SU-DHL-6 (cell line): ENCODE data around the gene TMEM117.

Source experiments
- H2AFZ ChIP-seq: fragments of 200-600 bp; sonication (generic); 2 replicates; pipeline ENCODE4 v1.6.1; 2014; ENCODE audit warnings: low read depth, mild to moderate bottlenecking, moderate library complexity, mixed read lengths, antibody characterized with exemption, low read length; ENCODE audit not compliant: severe bottlenecking
- H3F3A ChIP-seq: fragments of 200-600 bp; shearing (Covaris generic); 2 replicates; pipeline ENCODE4 v1.6.0; 2016; ENCODE audit warnings: antibody characterized with exemption, mild to moderate bottlenecking; ENCODE audit not compliant: insufficient read depth
- H3K27ac ChIP-seq: fragments of 200-600 bp; sonication (generic); 2 replicates; pipeline ENCODE4 v1.5.1; 2016; ENCODE audit warnings: low read depth, mild to moderate bottlenecking, low read length, moderate library complexity, mixed read lengths
- H3K27me3 ChIP-seq: fragments of 200-600 bp; sonication (generic), shearing (Covaris generic); 2 replicates; pipeline ENCODE4 v1.6.0; 2014; ENCODE audit warnings: mild to moderate bottlenecking, low read length
- H3K36me3 ChIP-seq: fragments of 200-600 bp; sonication (generic); 2 replicates; pipeline ENCODE4 v1.6.1; 2014; ENCODE audit warnings: mild to moderate bottlenecking, low read length, mixed read lengths
- H3K4me2 ChIP-seq: fragments of 300-600, 200-600 bp; shearing (Covaris generic), sonication (generic); 2 replicates; pipeline ENCODE4 v1.6.0; 2014; ENCODE audit warnings: low read length, low read depth, mild to moderate bottlenecking; ENCODE audit not compliant: poor library complexity, severe bottlenecking
- H3K4me3 ChIP-seq: fragments of 200-600 bp; sonication (generic); 2 replicates; pipeline ENCODE4 v1.5.1; 2014; ENCODE audit warnings: antibody characterized with exemption, low read length, mild to moderate bottlenecking, mixed read lengths; ENCODE audit not compliant: insufficient read depth, poor library complexity, severe bottlenecking
- H3K79me2 ChIP-seq: fragments of 200-600 bp; sonication (generic); 2 replicates; pipeline ENCODE4 v1.6.1; 2014; ENCODE audit warnings: mild to moderate bottlenecking, low read length, moderate library complexity; ENCODE audit not compliant: insufficient read depth
- H3K9ac ChIP-seq: fragments of 200-600 bp; sonication (generic); 2 replicates; pipeline ENCODE4 v1.7.0; 2014; ENCODE audit warnings: mild to moderate bottlenecking, low read length
- H3K9me2 ChIP-seq: fragments of 200-600 bp; sonication (generic); replicated peaks from 2 replicates; pipeline ENCODE4 v1.6.1; 2014; ENCODE audit warnings: low read length; ENCODE audit not compliant: insufficient read depth
- H3K9me3 ChIP-seq: fragments of 200-600 bp; sonication (generic); 2 replicates; pipeline ENCODE4 v1.6.1; 2014; ENCODE audit warnings: low read length, mixed read lengths; ENCODE audit not compliant: insufficient read depth
- H4K20me1 ChIP-seq: fragments of 200-600 bp; sonication (generic); 2 replicates; pipeline ENCODE4 v1.6.1; 2014; ENCODE audit warnings: low read depth, mild to moderate bottlenecking, antibody characterized with exemption, low read length, moderate library complexity, mixed read lengths
- CTCF ChIP-seq: fragments of 200-600 bp; sonication (generic); IDR thresholded peaks from one replicate; pipeline ENCODE4 v1.5.1; 2017; ENCODE audit warnings: antibody characterized with exemption, mild to moderate bottlenecking, low read length, moderate library complexity; ENCODE audit not compliant: insufficient read depth, poor library complexity, severe bottlenecking
- EZH2phosphoT487 ChIP-seq: fragments of 200-600 bp; sonication (generic), shearing (Covaris generic); conservative IDR thresholded peaks from 2 replicates; pipeline ENCODE4 v1.6.1; 2018; ENCODE audit warnings: mild to moderate bottlenecking, antibody characterized with exemption, low read length, moderate library complexity, mixed read lengths

TMEM117 gene

GRCh38 chr12:44225149-44225510, 389.2 kb downstream of the TMEM117 start:
- no peaks in the 10 kb centered on the region for H3K27me3 ChIP-seq
- H3F3A ChIP-seq, result no peaks in the 10 kb centered on the region
- H2AFZ ChIP-seq, result no peak overlapping the region
- H3K9ac ChIP-seq, result no peak overlapping the region
- H4K20me1 ChIP-seq, result no peaks in the 10 kb centered on the region
- H3K9me2 ChIP-seq, result no peaks in the 10 kb centered on the region
- H3K9me3 ChIP-seq, result no peaks in the 10 kb centered on the region
- H3K27ac ChIP-seq, result no peak overlapping the region
- H3K36me3 ChIP-seq, result no peaks in the 10 kb centered on the region
- no peaks in the 10 kb centered on the region for H3K79me2 ChIP-seq
- H3K4me3 ChIP-seq, result no peak overlapping the region
- no peak for TF ChIP-seq CTCF
- TF ChIP-seq EZH2phosphoT487, result no peak
- H3K4me2 ChIP-seq, result no peak overlapping the region

GRCh38 chr12:44227616-44228015, 391.7 kb downstream of the TMEM117 start:
- Histone ChIP-seq H2AFZ (no peak overlapping the region), H3K4me3 (no peak overlapping the region), H3K27me3 (no peaks in the 10 kb centered on the region), H3K9ac (no peak overlapping the region), H3K27ac (no peak overlapping the region), H3K9me2 (no peaks in the 10 kb centered on the region), H3K4me2 (no peak overlapping the region), H3K36me3 (no peaks in the 10 kb centered on the region), H4K20me1 (no peaks in the 10 kb centered on the region), H3F3A (no peaks in the 10 kb centered on the region), H3K79me2 (no peaks in the 10 kb centered on the region), H3K9me3 (no peaks in the 10 kb centered on the region)
- TF ChIP-seq EZH2phosphoT487, result no peak
- TF ChIP-seq CTCF, result no peak

GRCh38 chr12:44229846-44230245, 394.0 kb downstream of the TMEM117 start:
- H3K36me3 ChIP-seq, result no peaks in the 10 kb centered on the region
- TF ChIP-seq CTCF (no peak), EZH2phosphoT487 (no peak)
- no peak overlapping the region for H3K4me3 ChIP-seq
- no peaks in the 10 kb centered on the region for H3K9me2 ChIP-seq
- no peaks in the 10 kb centered on the region for H3K27me3 ChIP-seq
- no peak overlapping the region for H3K4me2 ChIP-seq
- no peak overlapping the region for H2AFZ ChIP-seq
- no peak overlapping the region for H3K9ac ChIP-seq
- no peaks in the 10 kb centered on the region for H3F3A ChIP-seq
- H4K20me1 ChIP-seq, result no peaks in the 10 kb centered on the region
- no peak overlapping the region for H3K27ac ChIP-seq
- no peaks in the 10 kb centered on the region for H3K79me2 ChIP-seq
- no peaks in the 10 kb centered on the region for H3K9me3 ChIP-seq

GRCh38 chr12:44235674-44236073, 399.8 kb downstream of the TMEM117 start:
- Histone ChIP-seq H3K27me3 (no peaks in the 10 kb centered on the region), H3K4me2 (no peak overlapping the region), H3K4me3 (no peak overlapping the region), H2AFZ (no peak overlapping the region), H3K36me3 (no peaks in the 10 kb centered on the region), H4K20me1 (no peaks in the 10 kb centered on the region), H3F3A (no peaks in the 10 kb centered on the region), H3K9me3 (no peaks in the 10 kb centered on the region), H3K27ac (no peak overlapping the region), H3K9me2 (no peaks in the 10 kb centered on the region), H3K9ac (no peak overlapping the region), H3K79me2 (no peaks in the 10 kb centered on the region)
- TF ChIP-seq CTCF, result no peak
- TF ChIP-seq EZH2phosphoT487, result no peak
